Kidney capillary endothelial cell (primary cell): ENCODE data around the gene MLLT6.

Experiments
- DNase-seq: peaks from one replicate; pipeline ENCODE4 v3.0.0-alpha.2; 2018; ENCODE audit warnings: low spot score

Gene MLLT6

GRCh38 chr17:38674749-38675615 lies 30.1 kb upstream of the MLLT6 start, which contains the start of gene EPOP:
Gene EPOP, minus strand, starts transcription at chr17:38674957. Its CDS starts 462 bp downstream, at chr17:38674495.
- peak; percentile 57 for DNase-seq

DNA sequence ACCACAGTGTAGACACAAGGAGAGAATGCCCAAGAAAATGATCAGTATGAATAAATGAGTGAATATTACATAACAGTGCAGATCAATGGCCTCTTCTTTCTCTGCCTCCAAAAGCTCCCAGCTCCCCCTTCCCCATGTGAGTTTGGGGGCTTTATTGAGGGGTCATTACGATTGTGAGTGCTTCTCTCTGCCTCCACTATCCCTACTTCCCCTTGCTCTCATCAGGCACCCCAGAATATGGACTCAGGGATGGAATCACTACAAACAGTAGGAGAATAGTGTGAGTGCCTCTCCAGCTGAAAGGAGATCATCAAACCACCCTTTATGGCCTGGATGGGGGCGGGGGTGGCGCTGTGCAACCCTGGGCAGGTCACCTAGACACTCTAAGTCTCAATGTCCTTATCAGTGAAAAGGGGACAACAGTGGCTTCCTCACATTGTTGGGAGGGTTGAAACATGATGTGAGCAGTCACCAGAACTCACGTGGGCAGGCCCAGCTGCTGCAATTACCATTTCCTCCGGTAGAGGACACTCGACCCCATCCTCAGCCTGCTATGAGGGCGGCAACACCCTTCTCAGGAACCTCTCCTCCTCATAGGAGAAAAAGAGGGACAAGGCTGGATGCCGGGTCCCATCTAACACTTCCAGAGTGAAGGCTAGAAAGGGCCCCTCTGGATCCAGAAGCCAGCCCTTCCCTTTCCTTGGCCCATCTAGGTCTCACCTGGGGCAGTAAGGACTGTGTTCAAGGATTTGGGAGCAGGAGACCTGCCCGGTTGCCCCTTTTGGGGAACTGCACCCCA lies 28.2 kb upstream of the MLLT6 start:
- DNase-seq = peak; percentile 71

GRCh38 chr17:38677819-38678218 lies 27.3 kb upstream of the MLLT6 start:
- DNase-seq = no peak

DNA sequence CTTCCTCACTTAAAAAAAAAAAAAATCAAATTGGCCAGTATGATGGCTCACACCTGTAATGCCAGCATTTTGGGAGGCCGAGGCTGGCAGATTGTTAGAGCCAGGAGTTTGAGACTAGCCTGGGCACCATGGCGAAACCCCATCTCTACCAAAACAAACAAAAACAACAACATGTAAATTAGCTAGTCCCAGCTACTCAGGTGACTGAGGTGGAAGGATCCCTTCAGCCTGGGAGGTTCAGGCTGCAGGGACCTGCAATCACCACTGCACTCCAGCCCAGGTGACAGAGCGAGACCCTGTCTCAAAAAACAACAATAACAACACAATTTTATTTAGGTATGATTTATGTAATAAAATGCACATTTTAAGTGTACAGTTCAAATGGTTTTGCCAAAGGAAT lies 24.0 kb upstream of the MLLT6 start:
- DNase-seq = no peak

DNA sequence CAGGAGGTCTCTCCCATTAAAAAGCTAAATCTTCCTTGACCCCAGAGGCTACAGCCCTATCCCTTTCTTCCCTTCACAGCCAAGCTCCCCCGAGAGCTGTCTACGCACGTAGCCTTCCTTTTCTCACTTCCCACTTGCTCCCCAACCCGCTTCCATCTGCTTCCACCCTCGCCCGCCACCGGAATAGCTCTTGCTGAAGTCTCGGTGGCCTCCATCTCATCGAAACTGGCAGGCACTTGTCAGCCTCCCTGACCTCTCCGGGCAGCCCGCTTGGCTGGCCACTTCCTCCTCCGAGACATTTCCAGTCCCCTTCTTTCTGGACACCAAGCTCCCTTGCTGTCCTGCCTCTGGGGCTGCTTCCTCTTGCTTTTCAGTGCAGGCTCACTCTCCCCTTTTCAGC lies 19.6 kb upstream of the MLLT6 start:
- no peak for DNase-seq

DNA sequence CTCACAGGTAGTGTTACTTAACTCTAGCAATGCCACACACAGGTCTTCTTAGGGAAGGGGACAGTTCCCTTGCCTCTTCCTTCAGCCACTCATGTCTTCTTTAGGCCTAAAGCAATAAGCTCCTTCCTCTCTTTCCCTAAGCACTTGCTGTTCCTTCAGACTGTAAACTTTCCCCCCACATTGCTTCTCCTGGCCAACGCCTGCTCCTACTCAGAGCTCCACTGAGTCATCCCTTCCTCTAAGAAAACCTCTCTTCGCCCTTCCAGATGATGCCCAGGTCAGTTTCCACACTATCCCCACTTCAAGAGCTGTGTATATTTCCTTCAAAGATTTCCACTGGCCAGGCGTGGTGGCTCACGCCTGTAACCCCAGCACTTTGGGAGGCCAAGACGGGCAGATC lies 17.8 kb upstream of the MLLT6 start:
- no peak for DNase-seq

DNA sequence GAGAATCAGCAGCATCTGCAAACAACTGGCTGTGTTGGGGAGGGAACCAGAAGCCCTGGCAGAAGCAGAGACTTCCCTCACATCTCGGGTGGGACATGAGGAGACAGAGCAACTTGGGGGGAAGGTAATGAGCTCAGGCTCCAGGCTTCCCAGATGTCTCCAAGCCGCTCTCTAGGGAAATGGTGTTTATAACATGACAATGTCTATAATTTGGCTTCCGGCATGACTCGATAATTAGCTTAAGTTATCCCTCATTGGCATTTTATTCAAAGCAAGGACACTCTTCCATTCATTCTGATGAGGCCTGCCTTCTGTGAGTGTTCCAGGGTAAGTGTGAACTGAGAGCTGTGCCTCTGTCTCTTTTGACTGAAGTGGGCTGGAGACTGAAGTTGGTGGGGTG lies 14.7 kb upstream of the MLLT6 start:
- no peak for DNase-seq

DNA sequence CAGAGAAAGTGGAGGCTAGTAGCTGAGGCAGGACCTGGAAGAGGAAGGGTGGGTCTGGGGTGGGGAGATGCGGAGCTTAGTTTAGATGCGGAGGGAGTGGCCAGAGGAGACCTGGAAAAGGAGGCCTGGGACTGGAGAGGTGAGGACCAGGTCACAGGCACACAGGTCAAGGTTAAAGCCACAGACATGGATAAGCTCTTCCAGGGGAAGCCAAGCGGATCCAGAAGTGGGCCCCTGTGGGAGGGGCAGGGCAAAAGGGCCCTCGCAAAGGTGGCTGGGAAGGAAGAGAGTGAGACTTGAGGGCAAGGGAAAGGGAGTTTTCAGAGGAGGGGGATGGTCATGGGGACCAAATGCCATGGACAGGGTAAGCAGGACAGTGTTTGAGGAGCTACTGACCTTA lies 13.9 kb upstream of the MLLT6 start:
- DNase-seq = no peak

- DNase-seq = no peak
Measured at GRCh38 chr17:38693700-38694329, 11.3 kb upstream of the MLLT6 start.

DNA sequence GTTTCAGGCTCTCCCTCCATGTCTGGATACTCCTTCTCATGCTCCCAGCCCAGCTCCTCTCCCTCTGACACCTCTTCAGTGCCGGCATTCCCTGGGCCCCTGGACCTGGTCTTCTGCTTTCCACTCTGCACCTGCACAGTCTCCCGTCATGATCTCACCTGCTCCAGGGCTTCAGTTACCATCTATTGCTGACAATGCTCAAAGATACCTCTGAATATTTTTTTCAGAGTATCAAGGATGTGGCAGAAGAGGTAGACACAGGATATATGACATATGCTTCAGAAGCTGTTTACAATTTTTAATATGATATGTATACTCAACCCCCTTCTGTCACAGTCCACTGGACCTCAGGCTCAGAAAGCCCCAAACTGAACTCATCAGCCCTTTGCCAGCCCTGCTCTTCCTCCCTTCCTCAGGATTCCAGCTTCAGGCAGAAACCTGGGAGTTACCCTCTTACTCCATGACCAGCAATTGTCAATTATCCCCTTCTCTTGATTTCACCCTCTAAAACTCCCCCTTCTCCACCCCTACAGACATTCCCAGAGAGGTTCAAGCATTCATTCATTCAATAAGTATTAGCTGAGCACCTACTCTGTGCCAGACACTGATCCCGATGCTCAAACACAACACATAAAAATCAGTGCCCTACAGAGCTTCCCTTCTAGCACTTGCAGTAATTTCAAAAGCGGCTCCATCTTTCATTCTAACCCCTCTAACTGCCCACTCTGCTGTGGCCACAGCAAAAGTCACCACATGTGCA lies 7.8 kb upstream of the MLLT6 start:
- no peak for DNase-seq

GRCh38 chr17:38698760-38699159 lies 6.3 kb upstream of the MLLT6 start:
- DNase-seq = no peak

DNA sequence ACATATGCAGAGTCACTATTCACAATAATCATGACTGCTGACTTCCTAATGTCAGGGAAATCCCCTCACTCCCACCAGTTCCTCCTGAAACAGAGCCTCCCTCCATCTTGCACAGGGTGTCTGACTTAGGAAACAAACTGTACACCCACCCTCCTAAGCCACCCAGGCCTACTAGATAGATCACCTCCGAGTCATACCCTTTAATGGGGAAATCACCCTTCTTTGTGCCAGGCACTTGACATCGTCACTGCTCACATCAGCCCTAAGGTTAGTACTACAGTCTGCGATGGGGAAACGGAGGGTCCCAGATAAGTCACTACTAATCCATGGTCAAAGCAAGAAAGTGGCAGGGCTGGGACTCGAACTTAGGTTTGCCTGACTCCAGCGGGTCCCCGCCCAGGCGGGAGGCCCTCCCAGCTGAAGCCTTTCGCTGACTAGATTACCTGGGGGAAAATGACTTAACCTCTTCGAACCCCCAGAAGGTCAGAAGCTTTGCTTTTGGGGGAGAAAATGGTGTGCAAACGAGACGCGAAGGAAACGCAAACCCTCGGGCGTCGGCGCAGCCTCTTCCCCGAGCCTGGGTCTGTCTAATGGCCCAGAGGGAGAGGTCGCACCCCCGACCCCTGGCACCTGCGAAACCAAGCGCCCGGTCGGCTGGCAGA lies 3.4 kb upstream of the MLLT6 start:
- peak; percentile 12 for DNase-seq

DNA sequence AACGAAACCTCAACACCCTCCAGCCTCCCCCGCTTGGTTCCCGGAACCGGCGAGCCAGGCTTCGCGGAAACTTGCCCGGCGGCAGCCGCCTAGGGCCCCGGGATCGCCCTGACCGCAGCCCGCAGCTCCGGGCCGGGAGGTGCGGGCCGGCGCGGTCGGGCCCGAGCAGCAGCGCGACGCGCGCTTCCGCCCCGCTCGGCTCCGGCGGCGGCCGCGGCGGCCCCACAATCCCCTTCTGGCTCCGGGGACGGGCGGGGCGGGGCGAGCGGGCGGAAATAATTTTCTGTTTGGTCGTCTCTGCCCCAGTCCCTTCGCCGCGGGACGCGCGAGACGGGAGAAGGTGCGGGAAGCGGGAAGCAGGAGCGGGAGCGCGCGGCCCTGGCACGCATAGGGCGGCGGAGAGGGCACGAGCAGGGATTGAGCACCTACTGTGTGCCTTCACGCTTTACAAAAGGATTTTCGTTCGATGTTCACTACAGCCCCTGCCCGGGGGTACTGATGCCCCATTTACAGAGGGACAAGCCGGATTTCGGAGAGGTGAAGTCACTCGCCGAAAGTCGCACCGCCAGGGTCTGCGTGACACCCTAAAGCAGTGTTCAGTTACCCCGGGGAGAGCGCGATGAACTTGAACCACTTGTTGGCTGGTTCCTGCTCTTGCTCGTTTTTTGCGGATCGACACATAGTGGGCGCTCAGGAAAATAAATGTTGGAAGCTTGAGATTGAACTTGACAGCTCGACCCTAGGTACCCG lies 2.7 kb upstream of the MLLT6 start:
- DNase-seq = peak; percentile 68

DNA sequence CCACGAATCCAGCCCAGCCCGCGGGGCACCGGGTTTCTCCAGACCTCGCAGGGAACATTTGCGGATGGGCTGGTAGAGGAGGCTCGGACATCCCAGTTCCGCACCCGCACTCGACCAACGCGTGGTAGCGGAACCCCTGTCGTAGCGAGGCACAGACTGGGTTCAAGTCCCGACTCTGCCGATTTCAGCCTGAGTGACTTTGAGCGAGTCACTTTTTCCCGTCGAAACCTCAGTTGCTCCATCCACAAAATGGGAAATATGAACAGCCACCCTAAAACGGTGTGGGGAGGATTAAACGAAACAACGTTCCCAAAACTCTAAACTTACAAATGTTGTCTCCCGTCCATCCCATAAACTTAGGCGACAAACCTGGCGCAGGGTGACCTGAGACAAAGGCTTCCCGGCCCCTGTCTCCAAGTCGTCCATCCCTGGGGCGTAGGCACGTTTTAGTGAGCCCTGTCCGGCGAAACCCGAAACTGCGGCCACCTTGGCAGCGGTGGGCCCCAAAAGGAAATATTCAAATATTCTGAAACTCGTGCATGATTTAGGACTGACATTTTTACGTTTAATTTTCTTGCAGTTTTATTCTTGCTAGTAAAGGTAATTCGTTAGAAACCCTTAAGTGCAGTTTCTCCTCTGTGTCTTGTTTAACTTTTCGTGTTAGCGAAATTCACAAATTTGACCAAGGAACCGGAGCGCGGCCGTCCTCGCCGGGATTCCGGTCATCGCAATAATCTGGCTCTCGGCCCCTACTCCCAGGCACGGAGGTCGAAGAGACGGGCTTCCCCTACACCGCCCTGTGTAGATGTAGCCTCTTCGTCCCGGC lies 1.9 kb upstream of the MLLT6 start:
- peak; percentile 16 for DNase-seq

GRCh38 chr17:38703742-38704605 lies 1.1 kb upstream of the MLLT6 start:
- no peak for DNase-seq

- DNase-seq = no peak
Measured at GRCh38 chr17:38705523-38705802, 390 bp downstream of the MLLT6 start.

GRCh38 chr17:38705803-38706504 lies 881 bp downstream of the MLLT6 start:
- DNase-seq = no peak

DNA sequence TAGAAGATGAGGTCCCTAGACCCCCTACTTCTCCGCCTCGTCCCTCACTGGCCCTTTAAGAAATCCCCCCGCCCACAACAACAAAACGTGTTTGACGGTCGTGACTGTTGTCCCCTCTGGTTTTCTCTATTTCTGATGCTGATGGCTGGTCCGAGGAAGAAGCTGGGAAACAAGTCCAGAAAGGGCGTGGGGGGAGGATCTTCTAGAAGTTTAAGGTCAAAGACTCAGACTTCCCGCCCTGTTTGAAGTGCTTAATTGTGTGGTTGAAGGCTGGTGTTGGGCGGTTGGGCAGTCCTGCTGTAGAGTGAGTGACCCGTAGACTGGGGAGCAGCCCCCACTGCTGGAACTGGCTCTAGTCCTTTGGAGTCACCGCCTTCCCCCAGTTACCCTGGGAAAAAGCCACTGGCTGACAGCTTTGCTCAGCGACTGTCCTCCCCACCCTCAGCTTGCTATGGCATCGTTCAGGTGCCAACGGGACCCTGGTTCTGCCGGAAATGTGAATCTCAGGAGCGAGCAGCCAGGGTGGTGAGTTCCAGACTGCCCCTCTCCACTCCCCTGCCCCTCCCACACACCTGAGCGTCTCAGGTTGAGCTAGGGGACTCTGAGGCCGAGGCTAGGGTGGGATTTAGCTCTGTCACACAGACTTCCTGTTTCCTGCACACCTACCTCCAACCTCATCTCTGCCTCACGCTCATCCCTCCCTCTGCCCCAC lies 1.6 kb downstream of the MLLT6 start:
- no peak for DNase-seq
